H1 (cell line): ENCODE data around the gene RILP. TPM values are rescaled to one million over a fixed set of nuclear protein-coding genes. Genes with fewer than 3 reads are reported as not detected.

ENCODE experiments used
- CTCF ChIA-PET: fragments of 300-600 bp; sonication (Branson Sonifier 250); formaldehyde crosslinking; loops from one replicate; lab custom pipeline; 2021; ENCODE audit not compliant: partially characterized antibody; lab: Charles Lee
- POLR2A ChIA-PET: fragments of 300-600 bp; sonication (Branson Sonifier 250); formaldehyde crosslinking; loops from one replicate; lab custom pipeline; 2021; ENCODE audit warnings: inconsistent platforms; ENCODE audit not compliant: partially characterized antibody; lab: Charles Lee
- DNase-seq, 2 experiments: peaks; one replicate each; pipeline versions ENCODE4 v3.0.0 to v3.0.0-alpha.2; 2010 to 2022; ENCODE audit warnings: low spot score in 2 of 2, low read depth in 1 of 2, mixed read lengths in 1 of 2
- FAIRE-seq: peaks from 2 replicates; lab custom pipeline; 2011; peaks lifted over from hg19 to GRCh38; lab: Jason Lieb, UNC
- H2AFZ ChIP-seq: 2 replicates; pipeline ENCODE4 v1.8.1; 2012; ENCODE audit warnings: low read length, inconsistent platforms
- H2AK5ac ChIP-seq: 2 replicates; pipeline ENCODE4 v1.6.1; 2013; ENCODE audit warnings: low read depth, low read length
- H2BK120ac ChIP-seq: replicated peaks from 2 replicates; pipeline ENCODE3; 2013; ENCODE audit warnings: low read depth, low read length, inconsistent platforms
- H2BK12ac ChIP-seq: 2 replicates; pipeline ENCODE4 v1.6.1; 2013; ENCODE audit warnings: low read depth, low read length
- H2BK15ac ChIP-seq: 2 replicates; pipeline ENCODE4 v1.6.1; 2013; ENCODE audit warnings: low read length
- H2BK20ac ChIP-seq: 2 replicates; pipeline ENCODE4 v1.6.1; 2013; ENCODE audit warnings: low read length
- H2BK5ac ChIP-seq: 2 replicates; pipeline ENCODE4 v1.6.1; 2013; ENCODE audit warnings: low read depth, low read length
- H3K14ac ChIP-seq: 2 replicates; pipeline ENCODE4 v1.6.1; 2013; ENCODE audit warnings: inconsistent platforms; ENCODE audit not compliant: insufficient read length
- H3K18ac ChIP-seq: 2 replicates; pipeline ENCODE4 v1.6.1; 2013; ENCODE audit warnings: low read length; ENCODE audit errors: extremely low read depth
- H3K23ac ChIP-seq: 2 replicates; pipeline ENCODE4 v1.6.1; 2013; ENCODE audit warnings: inconsistent platforms; ENCODE audit not compliant: insufficient read length
- H3K23me2 ChIP-seq: 2 replicates; pipeline ENCODE4 v1.6.1; 2013; ENCODE audit warnings: low read depth, low read length
- H3K27ac ChIP-seq: 2 replicates; pipeline ENCODE4 v1.6.1; 2011; ENCODE audit warnings: low read depth, low read length, inconsistent platforms
- H3K27me3 ChIP-seq, 4 experiments: replicated peaks in 1 of 4; 1 replicate in 1 of 4; 2 replicates in 3 of 4; pipeline versions ENCODE4 v1.6.1 to v1.8.1; 2011 to 2013; ENCODE audit warnings: low read length in 3 of 4, mild to moderate bottlenecking in 3 of 4, inconsistent platforms in 2 of 4, mixed read lengths in 2 of 4, moderate library complexity in 1 of 4; ENCODE audit not compliant: control insufficient read depth in 3 of 4, insufficient read depth in 3 of 4; ENCODE audit errors: extremely low read depth in 1 of 4
- H3K36me3 ChIP-seq, 4 experiments: 2 replicates each; pipeline versions ENCODE4 v1.6.1 to v1.8.1; 2011 to 2013; ENCODE audit warnings: mild to moderate bottlenecking in 4 of 4, low read length in 3 of 4, moderate library complexity in 2 of 4, control low read depth in 1 of 4, inconsistent platforms in 1 of 4; ENCODE audit not compliant: insufficient read depth in 4 of 4, control insufficient read depth in 2 of 4
- H3K4ac ChIP-seq: replicated peaks from 2 replicates; pipeline ENCODE3; 2013; ENCODE audit warnings: low read length, low read depth, mixed read lengths, inconsistent platforms; ENCODE audit not compliant: insufficient read length
- H3K4me1 ChIP-seq, 4 experiments: replicated peaks in 1 of 4; 1 replicate in 1 of 4; 2 replicates in 3 of 4; pipeline versions ENCODE4 v1.6.1 to v1.8.1; 2011 to 2013; ENCODE audit warnings: low read length in 3 of 4, inconsistent platforms in 2 of 4, mixed read lengths in 1 of 4; ENCODE audit not compliant: insufficient read depth in 4 of 4, control insufficient read depth in 3 of 4
- H3K4me2 ChIP-seq, 2 experiments: 2 replicates each; pipeline versions ENCODE4 v1.6.1 to v1.8.1; 2011 to 2013; ENCODE audit warnings: low read depth in 2 of 2, low read length in 2 of 2, control low read depth in 1 of 2, inconsistent platforms in 1 of 2, mild to moderate bottlenecking in 1 of 2; ENCODE audit not compliant: insufficient read depth in 1 of 2
- H3K4me3 ChIP-seq, 4 experiments: fragments of 200-600, 300-600 bp in 1 of 4; sonication (generic), shearing (Covaris generic), sonication (Bioruptor Twin) in 1 of 4; 2 replicates each; pipeline versions ENCODE4 v1.5.1 to v1.8.1; 2011 to 2016; ENCODE audit warnings: low read length in 4 of 4, low read depth in 3 of 4, control low read depth in 2 of 4, inconsistent platforms in 2 of 4, mild to moderate bottlenecking in 2 of 4, mixed read lengths in 1 of 4, moderate library complexity in 1 of 4; ENCODE audit not compliant: insufficient read depth in 2 of 4; ENCODE audit errors: extremely low read depth in 1 of 4
- H3K56ac ChIP-seq: replicated peaks from 2 replicates; pipeline ENCODE3; 2013; ENCODE audit warnings: low read depth, mild to moderate bottlenecking, mixed read lengths, low read length, inconsistent platforms; ENCODE audit not compliant: insufficient read length
- H3K79me1 ChIP-seq: 2 replicates; pipeline ENCODE4 v1.6.1; 2013; ENCODE audit warnings: low read depth, low read length, control low read depth
- H3K79me2 ChIP-seq, 2 experiments: 2 replicates each; pipeline versions ENCODE4 v1.6.1 to v1.8.1; 2012 to 2013; ENCODE audit warnings: low read length in 2 of 2, mild to moderate bottlenecking in 2 of 2, inconsistent platforms in 1 of 2; ENCODE audit not compliant: insufficient read depth in 2 of 2, control insufficient read depth in 1 of 2
- H3K9ac ChIP-seq, 4 experiments: replicated peaks in 1 of 4; 1 replicate in 1 of 4; 2 replicates in 3 of 4; pipeline versions ENCODE4 v1.6.1 to v1.8.1; 2011 to 2013; ENCODE audit warnings: low read depth in 3 of 4, low read length in 3 of 4, control low read depth in 2 of 4, mild to moderate bottlenecking in 2 of 4, moderate library complexity in 2 of 4, inconsistent platforms in 1 of 4; ENCODE audit errors: extremely low read depth in 1 of 4
- H3K9me3 ChIP-seq, 2 experiments: 2 replicates each; pipeline versions ENCODE4 v1.6.1 to v1.8.1; 2012 to 2013; ENCODE audit warnings: mild to moderate bottlenecking in 2 of 2, moderate library complexity in 2 of 2, control low read depth in 1 of 2, inconsistent platforms in 1 of 2, low read depth in 1 of 2, low read length in 1 of 2, mixed read lengths in 1 of 2; ENCODE audit not compliant: insufficient read depth in 2 of 2
- H4K20me1 ChIP-seq, 2 experiments: replicated peaks in 1 of 2; 2 replicates each; pipeline versions ENCODE3 to v1.8.1; 2011 to 2013; ENCODE audit warnings: inconsistent platforms in 2 of 2, low read length in 2 of 2, mild to moderate bottlenecking in 1 of 2; ENCODE audit not compliant: insufficient read depth in 2 of 2, control insufficient read depth in 1 of 2
- H4K5ac ChIP-seq: 2 replicates; pipeline ENCODE4 v1.6.1; 2013; ENCODE audit warnings: low read length, low read depth, mixed read lengths, inconsistent platforms; ENCODE audit not compliant: insufficient read length
- H4K8ac ChIP-seq: 2 replicates; pipeline ENCODE4 v1.8.0; 2013; ENCODE audit warnings: mild to moderate bottlenecking, moderate library complexity, low read length, inconsistent platforms; ENCODE audit not compliant: insufficient read depth; ENCODE audit errors: extremely low read depth
- H4K91ac ChIP-seq: replicated peaks from 2 replicates; pipeline ENCODE3; 2013; ENCODE audit warnings: low read length, mixed read lengths, inconsistent platforms; ENCODE audit not compliant: insufficient read length
- CHD1 ChIP-seq: IDR thresholded peaks from 2 replicates; pipeline ENCODE4 v1.6.1; 2012; ENCODE audit warnings: low read depth, low read length, improper control_type of control experiment
- CREB1 ChIP-seq: IDR thresholded peaks from 2 replicates; pipeline ENCODE4 v1.6.1; 2012; ENCODE audit warnings: inconsistent platforms
- KDM4A ChIP-seq: IDR thresholded peaks from one replicate; pipeline ENCODE4 v1.7.1; 2012; ENCODE audit warnings: low read depth, mild to moderate bottlenecking, moderate library complexity, low read length, inconsistent platforms; ENCODE audit not compliant: severe bottlenecking
- MAFK ChIP-seq: IDR thresholded peaks from 2 replicates; pipeline ENCODE4 v1.6.1; 2012; ENCODE audit warnings: low read depth, mild to moderate bottlenecking, improper control_type of control experiment, low read length
- POLR2A ChIP-seq, 2 experiments: IDR thresholded peaks; 1 replicate in 1 of 2; 2 replicates in 1 of 2; pipeline ENCODE4 v1.6.1; 2011; ENCODE audit warnings: low read depth in 2 of 2, low read length in 2 of 2, mild to moderate bottlenecking in 2 of 2; ENCODE audit errors: control extremely low read depth in 1 of 2
- POLR2AphosphoS5 ChIP-seq: IDR thresholded peaks from 2 replicates; pipeline ENCODE4 v1.6.1; 2011; ENCODE audit warnings: low read depth, low read length
- SAP30 ChIP-seq: fragments of 300-600 bp; sonication (generic); IDR thresholded peaks from 2 replicates; pipeline ENCODE4 v1.7.1; 2012; ENCODE audit warnings: low read length, moderate library complexity, mild to moderate bottlenecking, inconsistent platforms; ENCODE audit not compliant: insufficient read depth, insufficient replicate concordance
- SP2 ChIP-seq: IDR thresholded peaks from 2 replicates; pipeline ENCODE4 v1.6.1; 2012; ENCODE audit warnings: mild to moderate bottlenecking, low read length, inconsistent platforms
- TAF7 ChIP-seq: optimal IDR thresholded peaks from 2 replicates; pipeline ENCODE3; 2011; ENCODE audit warnings: low read depth, mild to moderate bottlenecking, inconsistent platforms, low read length, moderate library complexity, borderline replicate concordance
- YY1 ChIP-seq: IDR thresholded peaks from 2 replicates; pipeline ENCODE4 v1.6.1; 2011; ENCODE audit warnings: low read depth, mild to moderate bottlenecking, low read length
- ZNF274 ChIP-seq: IDR thresholded peaks from 2 replicates; pipeline ENCODE4 v1.7.0; 2012; ENCODE audit warnings: low read length, borderline replicate concordance; ENCODE audit errors: extremely low read depth
- WGBS, 2 experiments: shearing (Covaris generic) in 1 of 2; methylation state at CpG; one replicate each; pipeline versions ENCODE4 v1.1.6 to v1.1.7; 2013 to 2015; ENCODE audit warnings: low lambda C conversion rate in 2 of 2, mixed read lengths in 2 of 2, inconsistent platforms in 1 of 2, low coverage in 1 of 2, missing lambda C conversion rate in 1 of 2; ENCODE audit not compliant: insufficient replicate concordance in 2 of 2, insufficient coverage in 1 of 2, insufficient read length in 1 of 2; ENCODE audit errors: extremely low coverage in 1 of 2, missing lambda C conversion rate in 1 of 2; 5-methylcytosine and 5-hydroxymethylcytosine counted together
- polyA plus RNA-seq, 7 experiments: library from polyadenylated mRNA; depleted of rRNA in 3 of 7; stranded (reverse) in 5 of 7; unstranded in 2 of 7; fragments of >200 nt in 5 of 7; fragments of 200-250 nt in 2 of 7; gene quantifications; 1 replicate in 5 of 7; 2 replicates in 1 of 7; 4 replicates in 1 of 7; pipeline versions ENCODE4 v1.2.1 to v1.2.3, GENCODE V29; 2011 to 2013; ENCODE audit warnings: missing spikeins in 2 of 7, mixed read lengths in 2 of 7
- total RNA-seq: library from RNA; stranded (reverse); fragmentation: NEBNext Ultra II Directional; extraction: Animal tissue kit (Norgen Biotek cat#: 25700); gene quantifications from 2 replicates; pipeline ENCODE4 v1.2.1, GENCODE V29; 2021
- TF ChIP-seq, protein P1 (sequence below): IDR thresholded peaks from 2 replicates; pipeline ENCODE4 v1.6.1; 2012; ENCODE audit warnings: inconsistent platforms

RILP gene
- total and polyA plus RNA-seq, 2 of the 8 experiments (the other 6 are each of a cell fraction or from before 2014, with no cell fraction given), result 6.8 to 7.2 TPM

DNA sequence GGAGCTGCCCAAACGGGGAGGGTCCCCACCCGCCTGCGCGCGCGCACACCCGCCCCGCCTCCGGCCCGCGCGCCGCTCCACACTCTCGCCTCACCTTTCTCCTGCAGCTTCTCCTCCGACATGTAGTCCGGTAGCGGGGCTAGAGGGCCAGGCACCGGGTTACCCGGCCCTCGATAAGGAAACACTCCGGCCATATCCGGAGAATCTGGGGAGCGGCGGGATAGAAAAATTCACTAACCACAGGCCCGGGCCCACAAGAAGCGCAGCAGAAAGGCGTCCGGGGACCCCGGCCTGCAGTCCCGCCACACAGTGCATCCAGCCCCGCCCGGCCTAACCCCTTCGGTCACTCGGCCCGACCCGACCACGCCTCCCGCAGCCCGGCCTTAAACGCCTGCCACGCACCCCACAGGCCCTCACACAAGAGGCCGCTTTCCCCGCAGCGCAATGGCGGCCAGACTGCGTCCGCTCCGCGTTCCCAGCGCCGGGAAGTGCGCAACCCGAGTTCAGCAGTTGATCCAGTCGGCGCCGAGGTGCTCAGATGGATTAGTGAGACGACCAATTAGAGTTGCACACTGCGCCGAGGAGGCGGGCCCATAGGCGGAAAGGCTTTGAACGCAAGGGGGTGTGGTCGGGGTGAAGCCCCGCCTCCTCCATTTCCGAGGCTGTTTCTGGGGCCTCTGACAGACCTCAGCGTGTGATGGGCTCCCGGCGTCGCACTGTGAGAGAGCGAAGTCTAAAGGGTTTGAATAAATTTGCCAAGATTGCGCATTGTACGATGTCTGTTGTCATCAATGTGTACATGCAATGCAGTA, 34.9 kb upstream of the RILP start, which contains the start of gene PRPF8:
TSS of gene PRPF8 (minus strand) at position 490 of the 812 bp plus-strand sequence. CDS start at position 194, 296 bp downstream.
- 1% methylated on average over 72 of the region's 72 CpGs; no CpG with 5 or more reads in 1 of the 2 experiments for WGBS, 2 experiments
- Histone ChIP-seq H4K8ac (peak within 1 kb of the TSS; percentile 91; the same call in 1 of the 2 replicates), H2AFZ (peak within 1 kb of the TSS; percentile 89), H3K18ac (peak within 1 kb of the TSS; percentile 57; the same call in 1 of the 2 replicates), H2BK20ac (no peak within 1 kb of the TSS), H3K27me3 (no peaks in the 10 kb centered on the region), H3K14ac (no peak within 1 kb of the TSS), H3K27ac (peak within 1 kb of the TSS; percentile 63; the same call in 1 of the 2 replicates), H4K20me1 (peaks cover 18 to 22% of the 10 kb centered on the region in 2 experiments), H2BK12ac (no peak within 1 kb of the TSS), H3K9me3 (no peaks in the 10 kb centered on the region), H2BK120ac (no peak within 1 kb of the TSS), H4K91ac (no peak within 1 kb of the TSS), H3K9ac (peak within 1 kb of the TSS in 3 of 4 experiments; percentile 71 to 75 (median 74); a peak in 5 of 7 replicates), H4K5ac (peak within 1 kb of the TSS; percentile 13), H3K23ac (no peak within 1 kb of the TSS), H2AK5ac (no peak within 1 kb of the TSS), H3K56ac (peak within 1 kb of the TSS; percentile 77), H3K36me3 (peaks cover 31 to 38% (median 33%) of the 10 kb centered on the region in 4 experiments), H3K4ac (no peak within 1 kb of the TSS), H3K4me2 (peak within 1 kb of the TSS; percentile 74 to 86), H3K4me1 (peaks cover 0 to 5% (median 3%) of the 10 kb centered on the region in 4 experiments; a peak in 3 of 7 replicates), H3K23me2 (peaks cover 3% of the 10 kb centered on the region), H2BK5ac (peak within 1 kb of the TSS; percentile 46; the same call in 1 of the 2 replicates), H3K79me1 (peaks cover 9% of the 10 kb centered on the region), H3K4me3 (peak within 1 kb of the TSS; percentile 78 to 87 (median 82)), H2BK15ac (no peak within 1 kb of the TSS), H3K79me2 (peaks cover 10 to 32% of the 10 kb centered on the region in 2 experiments)
- ChIA-PET CTCF (interaction anchor here (0.6 to 2.4 kb wide), 5 partner anchors 15 to 388 kb away, joined by 3 to 13 read pairs (median 5); no protein-coding TSS in a partner anchor), POLR2A (interaction anchor here (0.6 to 2.0 kb wide), 11 partner anchors 12 to 155 kb away, joined by 3 to 15 read pairs (median 4); partner anchors contain the start of gene RILP)
- DNase-seq, result peak; percentile 90 to 98
- no peak for FAIRE-seq
- TF ChIP-seq POLR2AphosphoS5, result peak; percentile 91
- TF ChIP-seq ZNF274, result no peak
- TF ChIP-seq CREB1, result peak; percentile 26; the same call in 1 of the 2 replicates
- peak; percentile 62 for TF ChIP-seq SP2
- peak; percentile 63 to 84 for TF ChIP-seq POLR2A (IDR thresholded peaks at IDR 0.05; ENCODE audit: control extremely low read depth in 1 of 2, low read depth in 2 of 2, low read length in 2 of 2)
- peak; percentile 95 for TF ChIP-seq KDM4A
- peak; percentile 96 for TF ChIP-seq YY1
- TF ChIP-seq SAP30, result peak; percentile 77
- TF ChIP-seq TAF7, result peak; percentile 57
- TF ChIP-seq, protein P1, sequence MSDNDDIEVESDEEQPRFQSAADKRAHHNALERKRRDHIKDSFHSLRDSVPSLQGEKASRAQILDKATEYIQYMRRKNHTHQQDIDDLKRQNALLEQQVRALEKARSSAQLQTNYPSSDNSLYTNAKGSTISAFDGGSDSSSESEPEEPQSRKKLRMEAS, result peak; percentile 37; the same call in 1 of the 2 replicates
- TF ChIP-seq CHD1, result no peak
- no peak for TF ChIP-seq MAFK
